ENCODE measurements around the gene BRF1.

Gene BRF1

GRCh38 chr14:105260959-105261358 is 39.8 kb downstream of the BRF1 start:
- H3K27ac ChIP-seq (ENCODE audit: low read depth, low read length), result no peak overlapping the region
- no peaks in the 10 kb centered on the region for H3K9me2 ChIP-seq (replicated peaks; ENCODE audit: control insufficient read depth, low read length)
- H3F3A ChIP-seq (ENCODE audit: control insufficient read depth, insufficient read depth), result 0 out of 2 replicates have a peak, but pooled peaks cover 2% of the 10 kb centered on the region
- TF ChIP-seq CTCF (IDR thresholded peaks at IDR 0.05; ENCODE audit: low read depth, low read length, poor library complexity, severe bottlenecking), result no peak
- TF ChIP-seq EZH2phosphoT487 (IDR thresholded peaks at IDR 0.05; ENCODE audit: borderline replicate concordance, low read length), result no peak
- H3K27me3 ChIP-seq (ENCODE audit: control insufficient read depth, low read length), result no peaks in the 10 kb centered on the region
- H3K9me3 ChIP-seq (ENCODE audit: control insufficient read depth, insufficient read depth, low read length), result no peaks in the 10 kb centered on the region
- H3K36me3 ChIP-seq (ENCODE audit: control insufficient read depth, low read length), result no peaks in the 10 kb centered on the region
- no peak overlapping the region for H3K4me2 ChIP-seq (ENCODE audit: low read length)
- no peak overlapping the region for H3K4me3 ChIP-seq (ENCODE audit: low read length)
- peaks cover 49% of the 10 kb centered on the region for H3K4me1 ChIP-seq (ENCODE audit: control insufficient read depth, low read length)
- H3K79me2 ChIP-seq (ENCODE audit: control insufficient read depth, low read length), result no peaks in the 10 kb centered on the region
- no peaks in the 10 kb centered on the region for H4K20me1 ChIP-seq (ENCODE audit: control insufficient read depth, insufficient read depth, low read depth, low read length)

- no peaks in the 10 kb centered on the region for H3K9me2 ChIP-seq (replicated peaks; ENCODE audit: control insufficient read depth, low read length)
- H3F3A ChIP-seq (ENCODE audit: control insufficient read depth, insufficient read depth), result peaks cover 2% of the 10 kb centered on the region; the same call in 1 of the 2 replicates
- H3K4me1 ChIP-seq (ENCODE audit: control insufficient read depth, low read length), result peaks cover 63% of the 10 kb centered on the region
- H3K4me3 ChIP-seq (ENCODE audit: low read length), result peak overlapping the region; percentile 33
- TF ChIP-seq CTCF (IDR thresholded peaks at IDR 0.05; ENCODE audit: low read depth, low read length, poor library complexity, severe bottlenecking), result no peak
- TF ChIP-seq EZH2phosphoT487 (IDR thresholded peaks at IDR 0.05; ENCODE audit: borderline replicate concordance, low read length), result no peak
- H3K27ac ChIP-seq (ENCODE audit: low read depth, low read length), result peak overlapping the region; percentile 39
- H3K27me3 ChIP-seq (ENCODE audit: control insufficient read depth, low read length), result no peaks in the 10 kb centered on the region
- H3K36me3 ChIP-seq (ENCODE audit: control insufficient read depth, low read length), result no peaks in the 10 kb centered on the region
- H3K4me2 ChIP-seq (ENCODE audit: low read length), result peak overlapping the region; percentile 57
- H3K79me2 ChIP-seq (ENCODE audit: control insufficient read depth, low read length), result no peaks in the 10 kb centered on the region
- H4K20me1 ChIP-seq (ENCODE audit: control insufficient read depth, insufficient read depth, low read depth, low read length), result no peaks in the 10 kb centered on the region
- no peaks in the 10 kb centered on the region for H3K9me3 ChIP-seq (ENCODE audit: control insufficient read depth, insufficient read depth, low read length)
These were observed 42.0 kb downstream of the BRF1 start for GRCh38 chr14:105258846-105259245.

GRCh38 chr14:105257464-105257863 is 43.3 kb downstream of the BRF1 start:
- Histone ChIP-seq H3K27ac (ENCODE audit: low read depth, low read length) (no peak overlapping the region), H3K79me2 (ENCODE audit: control insufficient read depth, low read length) (no peaks in the 10 kb centered on the region), H3K9me3 (ENCODE audit: control insufficient read depth, insufficient read depth, low read length) (no peaks in the 10 kb centered on the region), H3K4me3 (ENCODE audit: low read length) (no peak overlapping the region), H3K4me1 (ENCODE audit: control insufficient read depth, low read length) (peaks cover 54% of the 10 kb centered on the region), H3K27me3 (ENCODE audit: control insufficient read depth, low read length) (no peaks in the 10 kb centered on the region), H4K20me1 (ENCODE audit: control insufficient read depth, insufficient read depth, low read depth, low read length) (no peaks in the 10 kb centered on the region), H3K4me2 (ENCODE audit: low read length) (no peak overlapping the region), H3K9me2 (replicated peaks; ENCODE audit: control insufficient read depth, low read length) (no peaks in the 10 kb centered on the region), H3K36me3 (ENCODE audit: control insufficient read depth, low read length) (no peaks in the 10 kb centered on the region), H3F3A (ENCODE audit: control insufficient read depth, insufficient read depth) (peaks cover 3% of the 10 kb centered on the region; the same call in 1 of the 2 replicates)
- TF ChIP-seq EZH2phosphoT487 (IDR thresholded peaks at IDR 0.05; ENCODE audit: borderline replicate concordance, low read length) (no peak), CTCF (IDR thresholded peaks at IDR 0.05; ENCODE audit: low read depth, low read length, poor library complexity, severe bottlenecking) (no peak)

Data from DOHH2 (cell line).